Measurements from ENCODE around the gene PRR33. TPM values are rescaled to one million over a fixed set of nuclear protein-coding genes. Genes with fewer than 3 reads are reported as not detected.

Gene PRR33
- total RNA-seq, 1 donor from 2014 or later = not detected

DNA sequence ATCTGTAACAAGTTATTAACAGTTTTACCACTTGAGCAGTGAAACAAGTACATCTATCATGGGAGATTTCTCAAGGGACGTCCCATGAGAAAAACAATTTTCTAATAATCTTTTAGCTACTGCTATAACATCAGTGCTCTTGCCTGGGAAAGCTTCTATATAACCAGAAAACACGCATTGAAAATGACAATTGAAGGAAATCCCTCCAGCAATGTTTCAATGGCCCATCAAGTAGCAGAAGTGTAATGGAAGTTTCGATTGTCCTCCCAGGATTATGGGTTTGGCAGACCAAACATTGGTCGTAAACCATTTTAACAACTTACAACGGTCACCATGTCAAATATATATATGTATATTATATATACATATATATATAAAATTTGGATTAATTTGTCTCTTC, 8.0 kb upstream of the PRR33 start:
- H3K9me3 Mint-ChIP-seq (ENCODE audit: low read depth) = no peaks in the 10 kb centered on the region
- no peaks in the 10 kb centered on the region for H3K4me1 Mint-ChIP-seq (ENCODE audit: low read depth)
- no peak overlapping the region for H3K4me3 Mint-ChIP-seq (ENCODE audit: unreplicated experiment)
- H3K27ac Mint-ChIP-seq (ENCODE audit: unreplicated experiment) = no peak overlapping the region
- H3K27me3 Mint-ChIP-seq (ENCODE audit: low read depth) = peaks cover 16% of the 10 kb centered on the region
- H3K36me3 Mint-ChIP-seq (ENCODE audit: low read depth) = no peaks in the 10 kb centered on the region
- TF ChIP-seq, protein P1, sequence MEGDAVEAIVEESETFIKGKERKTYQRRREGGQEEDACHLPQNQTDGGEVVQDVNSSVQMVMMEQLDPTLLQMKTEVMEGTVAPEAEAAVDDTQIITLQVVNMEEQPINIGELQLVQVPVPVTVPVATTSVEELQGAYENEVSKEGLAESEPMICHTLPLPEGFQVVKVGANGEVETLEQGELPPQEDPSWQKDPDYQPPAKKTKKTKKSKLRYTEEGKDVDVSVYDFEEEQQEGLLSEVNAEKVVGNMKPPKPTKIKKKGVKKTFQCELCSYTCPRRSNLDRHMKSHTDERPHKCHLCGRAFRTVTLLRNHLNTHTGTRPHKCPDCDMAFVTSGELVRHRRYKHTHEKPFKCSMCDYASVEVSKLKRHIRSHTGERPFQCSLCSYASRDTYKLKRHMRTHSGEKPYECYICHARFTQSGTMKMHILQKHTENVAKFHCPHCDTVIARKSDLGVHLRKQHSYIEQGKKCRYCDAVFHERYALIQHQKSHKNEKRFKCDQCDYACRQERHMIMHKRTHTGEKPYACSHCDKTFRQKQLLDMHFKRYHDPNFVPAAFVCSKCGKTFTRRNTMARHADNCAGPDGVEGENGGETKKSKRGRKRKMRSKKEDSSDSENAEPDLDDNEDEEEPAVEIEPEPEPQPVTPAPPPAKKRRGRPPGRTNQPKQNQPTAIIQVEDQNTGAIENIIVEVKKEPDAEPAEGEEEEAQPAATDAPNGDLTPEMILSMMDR (IDR thresholded peaks at IDR 0.05) = no peak
- no peak for DNase-seq (ENCODE audit: low spot score)

DNA sequence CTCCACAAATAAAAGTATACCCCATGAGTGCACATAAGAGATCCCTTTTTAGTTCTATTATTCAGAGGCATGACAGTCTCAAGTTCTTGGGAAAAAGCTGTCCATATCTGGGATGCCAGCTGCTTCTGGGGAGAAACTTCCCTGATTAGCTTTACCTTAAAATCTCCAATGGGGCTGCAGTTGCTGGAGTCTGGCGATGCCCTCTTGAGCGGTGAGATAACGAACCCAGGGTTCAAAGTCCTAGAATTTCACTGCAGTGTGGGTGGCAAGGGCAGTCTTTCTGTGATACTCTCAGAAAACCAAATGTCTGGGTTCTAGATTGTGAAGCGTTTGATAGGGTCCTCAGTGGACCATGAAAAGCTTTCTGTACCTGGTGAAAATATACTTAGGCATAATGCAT, 7.4 kb upstream of the PRR33 start:
- DNase-seq (ENCODE audit: low spot score) = peak; percentile 18
- no peaks in the 10 kb centered on the region for H3K9me3 Mint-ChIP-seq (ENCODE audit: low read depth)
- TF ChIP-seq, protein P1 (IDR thresholded peaks at IDR 0.05) = no peak
- H3K4me3 Mint-ChIP-seq (ENCODE audit: unreplicated experiment) = no peak overlapping the region
- H3K4me1 Mint-ChIP-seq (ENCODE audit: low read depth) = no peaks in the 10 kb centered on the region
- peaks cover 16% of the 10 kb centered on the region for H3K27me3 Mint-ChIP-seq (ENCODE audit: low read depth)
- H3K36me3 Mint-ChIP-seq (ENCODE audit: low read depth) = no peaks in the 10 kb centered on the region
- no peak overlapping the region for H3K27ac Mint-ChIP-seq (ENCODE audit: unreplicated experiment)

DNA sequence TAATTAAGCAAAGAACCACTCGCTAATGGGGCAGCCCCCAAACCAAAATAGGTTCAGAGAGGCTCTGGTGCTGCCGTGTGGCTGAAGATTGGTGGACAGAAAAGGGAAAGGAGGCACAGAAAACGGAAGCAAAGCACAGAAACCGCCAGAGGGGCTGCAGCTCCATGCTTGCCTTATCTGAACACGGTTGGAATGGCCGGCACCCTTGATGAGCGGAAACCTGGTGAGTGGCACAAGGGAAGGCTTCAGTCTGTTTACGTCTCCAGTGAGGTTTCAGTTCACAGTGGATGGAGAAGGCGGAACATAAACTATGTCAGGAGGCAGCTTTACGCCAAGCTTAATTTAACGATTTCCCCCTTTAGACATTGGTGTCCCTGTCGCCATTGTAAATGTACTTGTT, 5.2 kb upstream of the PRR33 start:
- TF ChIP-seq, protein P1 (IDR thresholded peaks at IDR 0.05) = no peak
- H3K27ac Mint-ChIP-seq (ENCODE audit: unreplicated experiment) = no peak overlapping the region
- DNase-seq (ENCODE audit: low spot score) = peak; percentile 17
- no peak overlapping the region for H3K4me3 Mint-ChIP-seq (ENCODE audit: unreplicated experiment)
- H3K9me3 Mint-ChIP-seq (ENCODE audit: low read depth) = no peaks in the 10 kb centered on the region
- peaks cover 16% of the 10 kb centered on the region for H3K27me3 Mint-ChIP-seq (ENCODE audit: low read depth)
- H3K36me3 Mint-ChIP-seq (ENCODE audit: low read depth) = no peaks in the 10 kb centered on the region
- H3K4me1 Mint-ChIP-seq (ENCODE audit: low read depth) = no peaks in the 10 kb centered on the region

- no peaks in the 10 kb centered on the region for H3K9me3 Mint-ChIP-seq (ENCODE audit: low read depth)
- no peak overlapping the region for H3K27ac Mint-ChIP-seq (ENCODE audit: unreplicated experiment)
- H3K36me3 Mint-ChIP-seq (ENCODE audit: low read depth) = no peaks in the 10 kb centered on the region
- DNase-seq (ENCODE audit: low spot score) = peak; percentile 4
- no peak overlapping the region for H3K4me3 Mint-ChIP-seq (ENCODE audit: unreplicated experiment)
- TF ChIP-seq, protein P1 (IDR thresholded peaks at IDR 0.05) = no peak
- no peaks in the 10 kb centered on the region for H3K4me1 Mint-ChIP-seq (ENCODE audit: low read depth)
- H3K27me3 Mint-ChIP-seq (ENCODE audit: low read depth) = peaks cover 16% of the 10 kb centered on the region
These were observed 4.8 kb upstream of the PRR33 start for GRCh38 chr11:1896468-1896867.

GRCh38 chr11:1894759-1895158, 3.1 kb upstream of the PRR33 start:
- H3K36me3 Mint-ChIP-seq (ENCODE audit: low read depth) = no peaks in the 10 kb centered on the region
- H3K27me3 Mint-ChIP-seq (ENCODE audit: low read depth) = peaks cover 16% of the 10 kb centered on the region
- no peak overlapping the region for H3K4me3 Mint-ChIP-seq (ENCODE audit: unreplicated experiment)
- H3K9me3 Mint-ChIP-seq (ENCODE audit: low read depth) = no peaks in the 10 kb centered on the region
- H3K27ac Mint-ChIP-seq (ENCODE audit: unreplicated experiment) = no peak overlapping the region
- peak; percentile 20 for DNase-seq (ENCODE audit: low spot score)
- no peaks in the 10 kb centered on the region for H3K4me1 Mint-ChIP-seq (ENCODE audit: low read depth)
- TF ChIP-seq, protein P1 (IDR thresholded peaks at IDR 0.05) = no peak
